HFFc6 (cell line): ENCODE data around the gene ATXN1. TPM values are rescaled to one million over a fixed set of nuclear protein-coding genes. Genes with fewer than 3 reads are reported as not detected.

Experiments used
- DNase-seq: peaks from one replicate; pipeline ENCODE4 v3.0.0-alpha.2; 2018
- H3K27ac Mint-ChIP-seq: 2 replicates; pipeline ENCODE4 v1.8.0; 2020; ENCODE audit warnings: mild to moderate bottlenecking, mixed read lengths
- H3K27me3 Mint-ChIP-seq: 2 replicates; pipeline ENCODE4 v1.8.0; 2021; ENCODE audit warnings: mild to moderate bottlenecking, moderate library complexity, mixed read lengths; ENCODE audit not compliant: insufficient read depth
- H3K36me3 Mint-ChIP-seq: 2 replicates; pipeline ENCODE4 v1.8.0; 2021; ENCODE audit warnings: low read depth, mixed read lengths
- H3K4me1 Mint-ChIP-seq: 2 replicates; pipeline ENCODE4 v1.8.0; 2020; ENCODE audit warnings: low read depth, mixed read lengths
- H3K4me3 Mint-ChIP-seq: 2 replicates; pipeline ENCODE4 v1.8.0; 2020; ENCODE audit warnings: mild to moderate bottlenecking, moderate library complexity, mixed read lengths
- H3K9me3 Mint-ChIP-seq: 2 replicates; pipeline ENCODE4 v1.8.0; 2020; ENCODE audit warnings: mild to moderate bottlenecking, mixed read lengths
- CTCF ChIP-seq: fragments of 200-600 bp; sonication (generic); IDR thresholded peaks from 2 replicates; pipeline ENCODE4 v1.5.0; 2021; ENCODE audit warnings: antibody characterized with exemption, mild to moderate bottlenecking
- total RNA-seq, 6 experiments: library from RNA; stranded (reverse); fragmentation: NEBNext Ultra II Directional; extraction: Animal tissue kit (Norgen Biotek cat#: 25700); gene quantifications; 2 replicates in 1 of 6; 3 replicates in 5 of 6; pipeline ENCODE4 v1.2.3, GENCODE V29; 2021

ATXN1 gene
- total RNA-seq, 6 experiments from 2014 or later = 28.2 to 41.5 (median 30.5) TPM

- Mint-ChIP-seq H3K4me3 (no peak overlapping the region), H3K9me3 (no peaks in the 10 kb centered on the region), H3K4me1 (peaks cover 25% of the 10 kb centered on the region), H3K27ac (no peak overlapping the region), H3K36me3 (no peaks in the 10 kb centered on the region; the same call in 1 of the 2 replicates), H3K27me3 (peaks cover 13% of the 10 kb centered on the region)
- no peak for TF ChIP-seq CTCF
- no peak for DNase-seq
Measured at GRCh38 chr6:16279243-16279642, 482.0 kb downstream of the ATXN1 start.

GRCh38 chr6:16278750-16279149 lies 482.5 kb downstream of the ATXN1 start:
- H3K9me3 Mint-ChIP-seq = no peaks in the 10 kb centered on the region
- H3K27me3 Mint-ChIP-seq = peaks cover 13% of the 10 kb centered on the region
- peaks cover 28% of the 10 kb centered on the region for H3K4me1 Mint-ChIP-seq
- no peak for TF ChIP-seq CTCF
- H3K4me3 Mint-ChIP-seq = no peak overlapping the region
- no peak for DNase-seq
- H3K27ac Mint-ChIP-seq = no peak overlapping the region
- no peaks in the 10 kb centered on the region; the same call in 1 of the 2 replicates for H3K36me3 Mint-ChIP-seq

- peak overlapping the region; percentile 71 for H3K27ac Mint-ChIP-seq
- no peaks in the 10 kb centered on the region for H3K9me3 Mint-ChIP-seq
- TF ChIP-seq CTCF = no peak
- no peak for DNase-seq
- peaks cover 33% of the 10 kb centered on the region for H3K4me1 Mint-ChIP-seq
- H3K27me3 Mint-ChIP-seq = peaks cover 13% of the 10 kb centered on the region
- H3K36me3 Mint-ChIP-seq = no peaks in the 10 kb centered on the region; the same call in 1 of the 2 replicates
- H3K4me3 Mint-ChIP-seq = peak overlapping the region; percentile 82
Measured at GRCh38 chr6:16278048-16278724, 483.1 kb downstream of the ATXN1 start.

GRCh38 chr6:16277101-16277981 lies 483.9 kb downstream of the ATXN1 start:
- peak overlapping the region; percentile 82 for H3K4me3 Mint-ChIP-seq
- TF ChIP-seq CTCF = peak; percentile 81
- peak; percentile 87 for DNase-seq
- H3K36me3 Mint-ChIP-seq = no peaks in the 10 kb centered on the region; the same call in 1 of the 2 replicates
- H3K9me3 Mint-ChIP-seq = no peaks in the 10 kb centered on the region
- peak overlapping the region; percentile 71 for H3K27ac Mint-ChIP-seq
- peaks cover 38% of the 10 kb centered on the region for H3K4me1 Mint-ChIP-seq
- H3K27me3 Mint-ChIP-seq = peaks cover 13% of the 10 kb centered on the region

- peaks cover 38% of the 10 kb centered on the region for H3K4me1 Mint-ChIP-seq
- H3K36me3 Mint-ChIP-seq = no peaks in the 10 kb centered on the region; the same call in 1 of the 2 replicates
- no peak overlapping the region for H3K4me3 Mint-ChIP-seq
- no peak for TF ChIP-seq CTCF
- no peak for DNase-seq
- no peaks in the 10 kb centered on the region for H3K9me3 Mint-ChIP-seq
- peaks cover 19% of the 10 kb centered on the region for H3K27me3 Mint-ChIP-seq
- no peak overlapping the region for H3K27ac Mint-ChIP-seq
Measured at GRCh38 chr6:16274885-16275589, 486.2 kb downstream of the ATXN1 start.
